ENCODE measurements around the gene DHCR7. TPM values are rescaled to one million over a fixed set of nuclear protein-coding genes. Genes with fewer than 3 reads are reported as not detected.

Gene DHCR7
- total and polyA plus RNA-seq, 5 donors: 28.7 to 73.5 (median 58.9) TPM

DNA sequence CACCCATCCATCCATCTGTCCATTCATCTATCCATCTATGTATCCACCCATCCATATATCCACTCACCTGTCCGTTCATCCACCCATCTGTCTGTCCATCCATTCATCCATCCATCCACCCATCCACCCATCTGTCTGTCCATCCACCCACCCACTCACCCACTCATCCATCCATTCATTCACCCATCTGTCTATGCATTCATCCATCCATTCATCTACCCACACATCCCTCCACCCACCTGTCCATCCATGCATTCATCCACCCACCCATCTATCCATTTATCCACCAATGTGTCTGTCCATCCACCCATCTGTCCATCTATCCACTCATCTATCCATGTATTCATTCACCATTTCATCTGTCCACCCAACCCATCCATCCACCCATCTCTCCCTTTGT lies 38.1 kb upstream of the DHCR7 start:
- WGBS: 95% methylated on average over 1 of the region's 1 CpG
- no peak overlapping the region for H3K4me3 ChIP-seq (ENCODE audit: low read length)
- DNase-seq: no peak
- ATAC-seq: no peak
- no peaks in the 10 kb centered on the region for H3K9me3 ChIP-seq (ENCODE audit: control insufficient read depth, low read length)
- no peaks in the 10 kb centered on the region for H3K27me3 ChIP-seq (ENCODE audit: control insufficient read depth, insufficient read depth)
- no peaks in the 10 kb centered on the region for H3K4me1 ChIP-seq (ENCODE audit: control insufficient read depth, insufficient read depth, low read length)
- H3K27ac ChIP-seq (ENCODE audit: low read length): no peak overlapping the region
- intact Hi-C loops (cut with DNase I): no loop called here

DNA sequence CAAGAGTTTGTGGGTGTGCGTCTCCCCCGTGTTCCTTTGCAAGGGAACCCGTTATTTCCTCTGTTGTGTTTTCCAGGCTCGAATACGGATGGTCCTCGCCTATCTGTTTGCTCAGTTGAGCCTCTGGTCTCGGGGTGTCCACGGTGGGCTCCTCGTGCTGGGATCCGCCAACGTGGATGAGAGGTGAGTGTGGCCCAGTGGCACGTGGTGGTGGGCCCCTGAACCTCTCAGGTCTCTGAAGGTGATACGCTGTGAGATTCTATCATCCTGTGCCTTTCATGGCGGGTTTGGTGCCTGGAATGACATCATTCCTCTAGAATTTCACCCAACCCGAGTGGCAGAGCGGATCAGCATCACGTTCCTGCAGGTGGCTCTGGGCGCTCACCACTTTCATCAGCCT lies 37.3 kb upstream of the DHCR7 start:
- H3K9me3 ChIP-seq (ENCODE audit: control insufficient read depth, low read length): no peaks in the 10 kb centered on the region
- 97% methylated on average over 18 of the region's 18 CpGs for WGBS
- ATAC-seq (no peak), DNase-seq (no peak)
- no peak overlapping the region for H3K27ac ChIP-seq (ENCODE audit: low read length)
- no peaks in the 10 kb centered on the region for H3K4me1 ChIP-seq (ENCODE audit: control insufficient read depth, insufficient read depth, low read length)
- intact Hi-C loops (cut with DNase I): no loop called here
- H3K27me3 ChIP-seq (ENCODE audit: control insufficient read depth, insufficient read depth): no peaks in the 10 kb centered on the region
- H3K4me3 ChIP-seq (ENCODE audit: low read length): no peak overlapping the region

DNA sequence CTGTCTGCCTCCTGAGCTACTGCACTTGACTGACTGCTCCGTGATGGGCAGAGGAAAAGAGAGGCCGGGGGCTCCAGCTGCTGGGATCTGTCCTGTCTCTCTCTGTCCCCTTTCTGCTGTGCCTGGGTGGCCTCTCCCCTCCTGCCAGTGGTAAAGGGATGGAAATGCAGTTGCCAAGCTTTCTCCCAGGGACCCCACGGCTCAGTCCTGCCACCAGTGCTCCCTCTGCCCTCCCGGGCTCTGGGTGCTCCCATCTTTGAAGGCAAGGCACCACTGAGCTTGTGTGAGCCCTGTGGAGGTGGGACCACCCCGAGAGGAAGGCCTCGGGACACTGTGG lies 36.8 kb upstream of the DHCR7 start:
- Histone ChIP-seq H3K4me3 (ENCODE audit: low read length) (no peak overlapping the region), H3K9me3 (ENCODE audit: control insufficient read depth, low read length) (no peaks in the 10 kb centered on the region), H3K4me1 (ENCODE audit: control insufficient read depth, insufficient read depth, low read length) (no peaks in the 10 kb centered on the region), H3K27me3 (ENCODE audit: control insufficient read depth, insufficient read depth) (no peaks in the 10 kb centered on the region), H3K27ac (ENCODE audit: low read length) (no peak overlapping the region)
- intact Hi-C loops (cut with DNase I): no loop called here
- ATAC-seq: no peak
- no peak for DNase-seq
- 88% methylated on average over 6 of the region's 6 CpGs for WGBS

DNA sequence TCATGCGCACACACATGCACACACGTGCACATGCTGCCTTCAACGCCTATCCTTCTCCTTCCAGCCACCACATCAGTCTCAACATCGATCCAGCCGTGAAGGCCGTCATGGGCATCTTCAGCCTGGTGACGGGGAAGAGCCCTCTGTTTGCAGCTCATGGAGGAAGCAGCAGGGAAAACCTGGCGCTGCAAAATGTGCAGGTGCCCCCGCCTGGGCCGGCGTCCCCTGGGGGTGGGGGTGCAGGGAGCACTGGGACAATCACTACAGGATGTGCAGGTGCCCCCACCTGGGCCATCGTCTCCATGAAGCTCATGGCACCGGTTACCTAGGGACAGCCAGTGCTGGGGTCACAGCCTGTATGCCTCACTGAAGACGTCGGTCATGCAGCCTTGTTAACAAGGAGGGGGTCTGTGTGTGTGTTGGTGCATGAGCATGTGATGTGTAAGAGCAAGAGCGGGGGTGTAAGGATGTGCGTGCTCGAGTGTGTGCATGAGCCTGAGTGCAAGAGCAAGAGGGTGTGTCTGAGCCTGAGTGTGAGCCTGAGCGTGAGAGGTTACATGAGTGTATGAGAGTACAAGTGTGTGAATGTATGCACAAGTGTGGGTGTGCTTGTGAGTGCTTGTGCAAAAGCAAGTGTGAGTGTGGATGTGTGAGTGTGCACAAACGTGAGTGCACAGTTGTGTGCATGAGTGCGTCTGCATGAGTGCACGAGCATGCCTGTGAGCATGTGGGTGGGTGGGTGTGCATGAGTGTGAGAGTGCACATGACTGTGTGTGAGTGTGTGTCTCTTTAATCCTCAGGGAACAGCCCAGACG lies 36.3 kb upstream of the DHCR7 start:
- DNase-seq (no peak), ATAC-seq (no peak)
- no peaks in the 10 kb centered on the region for H3K4me1 ChIP-seq (ENCODE audit: control insufficient read depth, insufficient read depth, low read length)
- no peak overlapping the region for H3K27ac ChIP-seq (ENCODE audit: low read length)
- WGBS: 93% methylated on average over 23 of the region's 23 CpGs
- no peaks in the 10 kb centered on the region for H3K9me3 ChIP-seq (ENCODE audit: control insufficient read depth, low read length)
- no peaks in the 10 kb centered on the region for H3K27me3 ChIP-seq (ENCODE audit: control insufficient read depth, insufficient read depth)
- no peak overlapping the region for H3K4me3 ChIP-seq (ENCODE audit: low read length)
- intact Hi-C loops (cut with DNase I): no loop called here

DNA sequence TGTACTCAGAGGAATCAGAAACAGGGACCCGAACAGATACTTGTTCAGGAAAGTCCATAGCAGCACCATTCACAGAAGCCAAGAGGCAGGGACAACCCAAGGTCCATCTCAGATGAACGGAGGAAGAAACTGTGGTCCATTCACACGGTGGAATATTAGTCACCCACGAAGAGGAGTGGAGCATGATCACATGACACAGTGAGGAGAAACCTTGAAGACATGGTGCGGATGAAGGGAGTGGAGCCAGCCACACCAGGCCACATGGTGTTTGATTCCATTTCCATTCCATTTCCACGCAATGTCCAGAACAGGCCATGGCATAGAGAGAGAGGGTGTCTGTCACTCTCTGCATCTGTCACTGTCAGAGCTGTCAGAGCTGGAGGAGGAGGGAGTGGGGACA lies 35.5 kb upstream of the DHCR7 start:
- H3K27ac ChIP-seq (ENCODE audit: low read length): no peak overlapping the region
- intact Hi-C loops (cut with DNase I): no loop called here
- H3K4me1 ChIP-seq (ENCODE audit: control insufficient read depth, insufficient read depth, low read length): no peaks in the 10 kb centered on the region
- WGBS: 95% methylated on average over 6 of the region's 6 CpGs
- no peak overlapping the region for H3K4me3 ChIP-seq (ENCODE audit: low read length)
- no peaks in the 10 kb centered on the region for H3K27me3 ChIP-seq (ENCODE audit: control insufficient read depth, insufficient read depth)
- no peaks in the 10 kb centered on the region for H3K9me3 ChIP-seq (ENCODE audit: control insufficient read depth, low read length)
- no peak for ATAC-seq
- no peak for DNase-seq

DNA sequence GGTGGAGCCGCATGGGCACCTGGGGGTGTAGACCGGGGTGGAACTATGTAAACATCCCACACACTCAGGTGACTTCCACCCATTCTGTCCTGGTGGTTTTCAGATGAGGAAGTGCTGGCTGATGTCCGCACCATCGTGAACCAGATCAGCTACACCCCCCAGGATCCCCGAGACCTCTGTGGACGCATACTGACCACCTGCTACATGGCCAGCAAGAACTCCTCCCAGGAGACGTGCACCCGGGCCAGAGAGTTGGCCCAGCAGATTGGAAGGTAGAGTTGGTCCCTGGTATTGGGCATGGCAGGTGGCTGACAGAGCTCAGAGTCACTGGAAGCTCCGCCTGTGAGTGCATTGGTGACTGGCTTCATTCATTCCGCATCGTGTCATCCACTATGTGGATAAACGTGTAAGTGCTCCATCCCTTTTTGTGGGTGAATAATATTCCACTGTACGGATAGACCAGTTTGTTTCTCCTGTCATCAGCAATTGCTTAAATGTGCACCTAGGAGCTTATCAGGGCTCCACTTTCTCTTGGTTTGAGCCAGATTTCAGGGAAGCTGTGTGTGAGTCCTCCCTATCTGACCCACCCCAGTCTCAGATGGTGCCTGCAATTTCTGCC lies 34.7 kb upstream of the DHCR7 start:
- Histone ChIP-seq H3K9me3 (ENCODE audit: control insufficient read depth, low read length) (no peaks in the 10 kb centered on the region), H3K27ac (ENCODE audit: low read length) (no peak overlapping the region), H3K27me3 (ENCODE audit: control insufficient read depth, insufficient read depth) (no peaks in the 10 kb centered on the region), H3K4me1 (ENCODE audit: control insufficient read depth, insufficient read depth, low read length) (no peaks in the 10 kb centered on the region), H3K4me3 (ENCODE audit: low read length) (no peak overlapping the region)
- no peak for DNase-seq
- WGBS: 97% methylated on average over 13 of the region's 13 CpGs
- intact Hi-C loops (cut with DNase I): no loop called here
- no peak for ATAC-seq

DNA sequence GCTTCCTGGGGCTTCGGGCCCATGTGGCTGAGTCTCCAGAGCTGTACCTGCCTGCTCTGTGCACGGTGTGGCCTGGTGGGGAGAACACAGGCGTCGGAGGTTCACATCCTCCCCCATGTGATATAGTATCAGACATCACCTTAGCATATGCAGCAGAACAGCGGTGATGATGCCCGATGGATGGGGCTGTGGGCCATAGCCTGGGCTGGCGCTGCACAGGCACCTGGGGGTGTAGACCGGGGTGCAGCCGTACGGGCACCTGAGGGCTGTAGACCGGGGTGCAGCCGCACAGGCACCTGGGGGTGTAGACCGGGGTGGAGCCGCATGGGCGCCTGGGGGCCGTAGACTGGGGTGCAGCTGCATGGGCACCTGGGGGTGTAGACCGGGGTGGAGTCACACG lies 34.0 kb upstream of the DHCR7 start:
- H3K27me3 ChIP-seq (ENCODE audit: control insufficient read depth, insufficient read depth): no peaks in the 10 kb centered on the region
- no peak for DNase-seq
- no peak overlapping the region for H3K27ac ChIP-seq (ENCODE audit: low read length)
- ATAC-seq: no peak
- intact Hi-C loops (cut with DNase I): no loop called here
- 94% methylated on average over 18 of the region's 18 CpGs for WGBS
- H3K4me1 ChIP-seq (ENCODE audit: control insufficient read depth, insufficient read depth, low read length): no peaks in the 10 kb centered on the region
- H3K9me3 ChIP-seq (ENCODE audit: control insufficient read depth, low read length): no peaks in the 10 kb centered on the region
- no peak overlapping the region for H3K4me3 ChIP-seq (ENCODE audit: low read length)

DNA sequence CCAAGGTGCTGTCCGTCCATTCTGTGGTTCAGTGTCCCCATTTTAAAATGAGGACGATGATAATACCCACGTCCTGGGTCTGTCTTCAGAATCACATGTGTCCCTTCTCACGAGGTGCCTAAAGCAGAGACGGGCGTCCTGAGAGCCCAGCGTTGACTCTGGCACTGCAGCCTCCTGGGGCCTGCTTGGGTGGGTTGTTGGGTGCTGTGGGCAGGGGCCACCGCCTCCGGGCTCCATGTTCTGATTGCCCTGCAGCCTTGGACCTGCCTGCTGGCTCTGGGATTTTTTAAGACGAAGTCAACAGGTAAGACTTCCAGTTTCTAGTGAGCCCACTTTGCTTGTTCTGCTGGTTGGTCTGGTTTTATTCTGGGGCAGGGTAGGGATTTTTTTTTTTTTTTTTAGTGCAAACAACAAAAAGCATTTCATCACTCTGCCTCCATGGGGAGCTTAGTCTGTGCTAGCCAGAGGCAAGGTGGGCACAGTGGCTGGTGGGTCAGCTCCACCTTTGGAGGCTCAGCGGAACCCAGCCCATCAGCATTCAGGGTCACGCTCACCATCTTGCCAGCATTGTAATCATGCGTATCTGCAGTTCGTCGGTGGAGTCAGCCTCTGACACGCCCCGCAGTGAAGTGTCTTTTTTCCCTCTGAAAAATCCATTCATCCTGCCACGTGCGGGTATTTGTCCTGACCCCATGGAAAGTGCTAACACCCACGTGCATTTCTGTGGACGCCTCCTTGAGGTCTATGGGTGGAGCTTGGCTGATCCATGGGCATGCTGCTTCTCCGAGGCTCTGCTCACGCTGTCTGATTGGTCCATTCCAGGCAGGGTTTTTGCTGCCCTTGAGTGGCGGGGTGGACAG lies 33.1 kb upstream of the DHCR7 start:
- no peaks in the 10 kb centered on the region for H3K4me1 ChIP-seq (ENCODE audit: control insufficient read depth, insufficient read depth, low read length)
- no peak for ATAC-seq
- intact Hi-C loops (cut with DNase I): no loop called here
- 87% methylated on average over 24 of the region's 24 CpGs for WGBS
- H3K4me3 ChIP-seq (ENCODE audit: low read length): no peak overlapping the region
- DNase-seq: no peak
- H3K27me3 ChIP-seq (ENCODE audit: control insufficient read depth, insufficient read depth): no peaks in the 10 kb centered on the region
- no peaks in the 10 kb centered on the region for H3K9me3 ChIP-seq (ENCODE audit: control insufficient read depth, low read length)
- H3K27ac ChIP-seq (ENCODE audit: low read length): no peak overlapping the region

DNA sequence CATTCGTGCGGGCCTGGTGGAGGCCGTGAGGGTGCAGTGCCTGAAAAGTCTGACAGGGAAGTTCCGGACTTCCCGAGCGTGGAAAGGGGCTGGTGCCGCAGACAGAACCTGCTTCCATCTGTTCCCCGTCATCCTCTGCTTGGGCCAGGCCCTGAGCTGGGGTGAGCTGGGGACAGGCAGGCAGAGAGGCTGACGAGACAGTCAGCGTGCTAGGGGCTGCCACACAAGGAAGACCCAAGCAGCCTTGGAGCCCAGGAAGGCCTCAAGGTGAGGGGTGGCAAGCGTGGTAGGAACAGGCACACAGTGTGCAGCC lies 30.3 kb upstream of the DHCR7 start:
- Histone ChIP-seq H3K27ac (ENCODE audit: low read length) (no peak overlapping the region), H3K4me3 (ENCODE audit: low read length) (no peak overlapping the region), H3K4me1 (ENCODE audit: control insufficient read depth, insufficient read depth, low read length) (no peaks in the 10 kb centered on the region), H3K27me3 (ENCODE audit: control insufficient read depth, insufficient read depth) (no peaks in the 10 kb centered on the region), H3K9me3 (ENCODE audit: control insufficient read depth, low read length) (no peaks in the 10 kb centered on the region)
- 89% methylated on average over 11 of the region's 11 CpGs for WGBS
- ATAC-seq (no peak), DNase-seq (no peak)
- intact Hi-C loops (cut with DNase I): no loop called here

DNA sequence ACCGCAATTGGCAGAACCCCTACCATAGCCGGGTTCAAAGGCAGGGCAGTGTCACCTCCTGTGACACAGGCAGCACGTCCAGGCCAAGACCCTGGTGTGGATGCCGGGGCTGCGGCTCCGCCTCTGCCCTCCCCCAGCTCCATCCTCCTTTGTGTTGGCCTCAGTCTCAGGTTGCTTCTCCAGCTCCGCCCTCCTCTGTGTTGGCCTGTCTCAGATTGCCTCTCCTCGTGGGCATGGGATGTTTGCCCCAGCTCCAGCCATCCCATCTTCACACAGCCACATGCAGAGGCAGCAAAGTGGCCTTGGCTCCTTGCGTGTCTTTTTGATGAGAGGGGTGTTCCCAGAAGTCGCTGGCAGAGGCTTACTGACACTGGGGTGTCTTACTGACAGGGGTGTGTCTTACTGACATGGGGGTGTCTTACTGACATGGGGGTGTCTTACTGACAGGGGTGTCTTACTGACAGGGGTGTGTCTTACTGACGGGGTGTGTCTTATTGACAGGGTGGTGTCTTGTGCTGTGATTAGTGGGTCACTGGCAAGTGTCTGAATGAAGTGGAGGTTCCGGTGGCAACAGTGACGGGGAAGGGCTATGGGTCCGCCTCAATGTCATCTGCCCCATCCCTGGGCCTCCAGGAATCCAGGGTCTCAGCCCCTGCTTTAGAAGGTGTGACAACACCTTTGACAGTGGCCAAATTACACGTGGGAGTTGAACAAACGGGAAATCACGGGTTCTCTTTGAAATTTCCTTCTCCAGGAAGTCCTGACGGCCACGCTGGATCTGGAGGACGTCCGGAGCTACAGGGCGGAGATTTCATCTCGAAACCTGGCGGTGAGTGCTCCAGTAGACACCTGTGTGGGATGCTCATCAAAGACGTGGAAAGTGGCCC lies 29.7 kb upstream of the DHCR7 start:
- H3K27me3 ChIP-seq (ENCODE audit: control insufficient read depth, insufficient read depth): no peaks in the 10 kb centered on the region
- no peak overlapping the region for H3K27ac ChIP-seq (ENCODE audit: low read length)
- no peaks in the 10 kb centered on the region for H3K4me1 ChIP-seq (ENCODE audit: control insufficient read depth, insufficient read depth, low read length)
- ATAC-seq (no peak), DNase-seq (no peak)
- H3K9me3 ChIP-seq (ENCODE audit: control insufficient read depth, low read length): no peaks in the 10 kb centered on the region
- no peak overlapping the region for H3K4me3 ChIP-seq (ENCODE audit: low read length)
- intact Hi-C loops (cut with DNase I): no loop called here
- WGBS: 72% methylated on average over 25 of the region's 25 CpGs
